HCT116 (cell line): ENCODE results near the gene MAOA.
"Not testable (repeated sequence)": the region's sequence is repeated elsewhere in the genome, so short reads cannot be mapped to it uniquely, and the experiment has no call there.

Experiments used
- CTCF ChIP-seq, 3 experiments: fragments of 200-600 bp in 1 of 3; sonication (generic) in 1 of 3; IDR thresholded peaks in 2 of 3; conservative IDR thresholded peaks in 1 of 3; 2 replicates each; pipeline ENCODE4 v1.5.1; 2012 to 2017; ENCODE audit warnings: low read depth in 2 of 3, low read length in 2 of 3, antibody characterized with exemption in 1 of 3, borderline replicate concordance in 1 of 3, control low read depth in 1 of 3, mild to moderate bottlenecking in 1 of 3, mixed read lengths in 1 of 3, mixed run types in 1 of 3, moderate library complexity in 1 of 3; ENCODE audit not compliant: insufficient read depth in 1 of 3
- ELF1 ChIP-seq: IDR thresholded peaks from 2 replicates; pipeline ENCODE4 v1.6.1; 2012; ENCODE audit warnings: low read depth, borderline replicate concordance
- EZH2 ChIP-seq: fragments of 200-600 bp; sonication (generic); IDR thresholded peaks from 2 replicates; pipeline ENCODE4 v1.6.1; 2017; ENCODE audit warnings: antibody characterized with exemption, mixed run types
- EZH2phosphoT487 ChIP-seq: fragments of 200-600 bp; IDR thresholded peaks from 2 replicates; pipeline ENCODE4 v1.6.1; 2018; ENCODE audit warnings: antibody characterized with exemption, borderline replicate concordance
- MAX ChIP-seq: IDR thresholded peaks from 2 replicates; pipeline ENCODE4 v1.6.1; 2012
- RAD21 ChIP-seq: IDR thresholded peaks from 2 replicates; pipeline ENCODE4 v1.6.1; 2012; ENCODE audit warnings: low read depth, mild to moderate bottlenecking
- SIN3A ChIP-seq: IDR thresholded peaks from 2 replicates; pipeline ENCODE4 v1.6.1; 2012; ENCODE audit warnings: low read depth
- SP1 ChIP-seq: IDR thresholded peaks from 2 replicates; pipeline ENCODE4 v1.6.1; 2012; ENCODE audit warnings: low read depth

GRCh38 chrX:43619861-43620260 is 36.2 kb upstream of the MAOA start:
- not testable (repeated sequence) for TF ChIP-seq CTCF (IDR thresholded peaks at IDR 0.05 in 2 of 3, conservative IDR thresholded peaks at IDR 0.05 in 1 of 3; ENCODE audit: borderline replicate concordance in 1 of 3, insufficient read depth in 1 of 3, low read depth in 2 of 3, low read length in 2 of 3); EZH2phosphoT487; ELF1; MAX; EZH2; RAD21; SP1; SIN3A
